ENCODE results near the gene SEC31B.
A peak's percentile ranks its signal among the peaks of the same experiment; 100 is the strongest.

SEC31B gene

DNA sequence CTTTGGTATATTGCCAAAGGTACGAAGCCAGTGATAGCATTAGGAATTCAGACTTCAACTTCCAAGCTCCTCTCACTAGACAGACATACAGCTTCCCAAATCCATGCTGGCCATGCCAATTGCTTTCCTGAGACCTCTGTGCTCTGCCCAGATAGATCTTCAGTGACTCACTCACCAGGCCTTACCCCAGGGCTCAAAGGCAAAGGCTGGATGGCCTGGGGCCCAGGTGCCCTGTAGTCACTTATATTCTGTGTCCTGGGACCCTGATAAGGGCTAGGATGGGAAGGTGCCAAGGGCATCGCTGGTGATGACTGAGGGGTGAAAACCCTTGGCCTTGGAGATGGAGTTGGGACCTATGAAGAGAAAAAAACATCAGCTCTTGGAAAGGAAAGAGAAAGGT is 29.1 kb downstream of the SEC31B start:
- DNase-seq (ENCODE audit: low read depth): no peak

DNA sequence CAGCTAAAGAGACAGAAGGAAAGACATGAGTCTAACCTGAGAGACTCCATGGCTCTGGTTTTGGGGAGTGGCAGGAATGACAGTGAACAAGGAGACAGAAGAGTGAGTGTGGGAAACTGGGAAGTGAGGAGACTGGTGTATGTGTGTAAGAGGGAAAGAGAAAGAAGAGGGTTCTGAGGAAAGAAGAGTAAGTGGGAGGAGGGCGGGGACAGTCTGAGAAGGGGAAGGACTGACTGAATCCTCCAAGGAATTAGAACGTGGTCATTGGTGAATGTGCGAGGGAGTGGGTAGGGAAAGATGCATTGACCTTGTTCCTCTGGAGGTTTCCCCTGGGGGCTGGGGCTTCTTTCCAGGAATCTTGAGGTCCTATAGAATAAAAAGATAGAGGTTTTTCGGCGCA is 30.3 kb downstream of the SEC31B start:
- no peak for DNase-seq (ENCODE audit: low read depth)

DNA sequence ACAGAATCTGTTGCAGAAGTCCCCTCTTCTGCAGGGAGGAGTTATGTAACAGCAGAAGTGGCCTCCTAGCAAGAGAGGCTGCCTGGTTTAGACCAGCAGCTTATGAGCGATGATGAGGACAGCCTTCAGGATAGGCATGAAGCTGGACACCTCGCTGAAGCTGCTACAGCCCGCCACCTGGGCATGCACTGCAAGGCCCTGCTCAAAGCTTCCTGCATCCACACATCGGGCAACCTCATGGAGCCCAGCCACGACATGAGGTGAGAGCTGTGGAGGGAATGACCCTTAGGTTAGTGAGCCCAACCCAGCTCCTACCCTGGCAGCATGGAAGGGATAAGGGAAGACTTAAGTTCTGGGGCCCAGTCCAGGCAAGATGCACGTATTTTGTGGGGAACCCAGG is 32.1 kb downstream of the SEC31B start:
- no peak for DNase-seq (ENCODE audit: low read depth)

DNA sequence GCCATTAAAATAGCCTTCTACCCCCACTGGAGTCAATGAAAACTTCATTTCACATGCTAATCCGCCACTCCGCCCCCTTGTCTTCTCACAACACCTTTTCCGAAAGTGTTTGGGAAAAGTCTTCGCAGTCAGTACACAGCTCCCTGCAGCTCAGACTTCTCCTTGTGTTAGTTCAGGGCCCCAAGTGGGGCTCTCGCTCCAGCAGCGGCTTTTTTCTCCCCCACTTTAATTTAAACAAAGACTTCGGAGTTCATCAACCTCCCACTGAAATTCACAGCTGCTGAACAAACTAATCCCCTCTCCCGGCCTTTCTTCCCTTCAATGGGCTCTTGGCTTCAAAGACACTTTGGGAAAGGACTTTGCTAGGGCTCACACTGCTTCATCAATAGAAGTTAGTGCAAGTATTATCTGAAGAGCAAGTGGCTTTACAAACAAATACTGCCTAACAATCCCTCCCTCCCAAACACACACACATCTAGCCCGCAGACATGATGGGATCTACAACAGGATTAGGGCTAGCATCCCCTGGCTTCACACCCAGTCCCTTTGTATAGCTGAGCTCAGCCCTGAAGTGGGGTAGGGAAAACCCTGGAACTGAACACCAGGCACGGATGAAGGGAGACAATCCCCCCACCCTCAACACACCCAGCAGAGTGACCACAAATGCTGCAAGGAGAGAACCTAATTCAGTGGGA is 33.7 kb downstream of the SEC31B start:
- no peak for DNase-seq (ENCODE audit: low read depth)

DNA sequence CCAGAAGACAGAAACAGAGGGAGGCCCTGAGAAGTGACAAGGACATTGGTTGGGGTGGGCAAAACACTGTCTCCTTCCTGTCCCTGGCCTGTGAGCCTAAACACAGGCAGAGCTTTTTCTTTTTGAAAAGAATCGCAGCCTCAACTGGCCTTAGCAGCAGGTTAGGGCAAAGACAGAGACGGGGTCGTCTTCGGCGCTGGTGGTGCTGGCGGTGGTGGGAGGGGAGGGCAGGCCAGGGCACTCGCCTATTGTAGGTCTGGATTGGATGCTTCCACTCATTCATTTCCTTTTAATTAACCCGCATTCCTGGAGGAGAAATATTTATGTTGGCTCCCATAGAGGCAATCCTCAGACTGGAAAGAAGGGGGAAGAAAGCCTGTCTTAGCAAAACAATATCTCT is 34.3 kb downstream of the SEC31B start:
- DNase-seq (ENCODE audit: low read depth): no peak

DNA sequence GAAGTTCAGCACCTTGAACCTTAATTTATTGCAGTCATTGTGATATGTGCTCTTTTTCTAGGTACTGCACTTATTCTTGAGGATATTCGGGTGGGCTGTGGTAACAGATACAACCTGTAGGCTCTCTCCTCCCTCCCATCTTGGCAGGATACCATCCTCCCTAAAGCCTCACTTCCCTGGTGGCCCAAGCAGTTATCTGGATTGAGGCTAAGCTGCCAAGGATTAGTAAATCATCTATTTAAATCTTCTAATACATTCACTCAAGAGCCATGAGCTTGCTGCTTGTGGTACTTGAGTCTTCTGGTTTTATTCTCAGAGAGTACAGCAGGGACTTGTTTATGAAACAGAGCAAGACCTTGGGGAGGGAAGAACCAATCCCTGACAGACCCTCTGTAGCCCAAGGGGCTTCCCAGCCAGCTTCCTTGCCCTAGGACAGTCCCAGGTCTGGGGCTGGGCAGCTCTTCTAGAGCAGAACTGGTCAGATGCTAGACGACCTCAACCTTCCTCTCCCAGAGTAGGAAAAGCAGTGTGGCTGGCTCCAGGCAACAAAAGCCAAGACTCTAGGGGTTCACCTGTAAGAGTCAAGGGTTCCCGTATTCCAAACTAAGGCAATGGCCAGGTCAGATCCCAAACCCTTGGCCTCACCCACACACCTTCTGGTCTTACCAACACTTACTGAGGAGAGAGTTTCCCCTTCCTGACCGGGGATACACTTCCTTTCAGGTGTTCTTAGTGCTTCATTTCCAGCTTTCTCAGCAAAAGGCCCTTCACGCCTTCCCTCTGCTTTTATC is 35.6 kb downstream of the SEC31B start:
- no peak for DNase-seq (ENCODE audit: low read depth)

DNA sequence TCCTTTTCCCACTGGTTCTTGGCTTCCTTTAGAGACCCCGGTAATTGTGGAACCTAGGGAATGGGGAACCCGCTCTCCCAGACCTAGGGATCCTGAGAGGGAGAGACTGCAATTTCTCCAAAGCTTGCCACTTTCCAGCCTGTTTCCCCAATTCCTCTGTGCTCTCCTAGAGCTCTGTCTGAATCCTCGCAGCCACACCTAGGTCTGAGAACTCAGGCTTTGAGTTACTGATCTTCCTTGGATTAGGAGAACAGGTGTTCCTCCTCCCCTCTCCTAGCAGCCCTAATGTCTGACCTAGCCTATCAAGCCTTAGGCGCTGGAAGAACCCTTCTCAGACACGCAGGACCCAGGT is 36.9 kb downstream of the SEC31B start:
- DNase-seq (ENCODE audit: low read depth): no peak

DNA sequence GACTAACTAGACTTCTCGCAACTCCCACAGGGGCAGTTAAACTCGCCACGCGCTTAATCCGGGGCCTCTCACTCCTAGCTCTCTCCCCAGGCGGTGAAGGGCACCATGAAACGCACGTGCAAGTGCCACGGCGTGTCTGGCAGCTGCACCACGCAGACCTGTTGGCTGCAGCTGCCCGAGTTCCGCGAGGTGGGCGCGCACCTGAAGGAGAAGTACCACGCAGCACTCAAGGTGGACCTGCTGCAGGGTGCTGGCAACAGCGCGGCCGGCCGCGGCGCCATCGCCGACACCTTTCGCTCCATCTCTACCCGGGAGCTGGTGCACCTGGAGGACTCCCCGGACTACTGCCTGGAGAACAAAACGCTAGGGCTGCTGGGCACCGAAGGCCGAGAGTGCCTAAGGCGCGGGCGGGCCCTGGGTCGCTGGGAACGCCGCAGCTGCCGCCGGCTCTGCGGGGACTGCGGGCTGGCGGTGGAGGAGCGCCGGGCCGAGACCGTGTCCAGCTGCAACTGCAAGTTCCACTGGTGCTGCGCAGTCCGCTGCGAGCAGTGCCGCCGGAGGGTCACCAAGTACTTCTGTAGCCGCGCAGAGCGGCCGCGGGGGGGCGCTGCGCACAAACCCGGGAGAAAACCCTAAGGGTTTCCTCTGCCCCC is 37.4 kb downstream of the SEC31B start:
- peak; percentile 77 for DNase-seq (ENCODE audit: low read depth)

DNA sequence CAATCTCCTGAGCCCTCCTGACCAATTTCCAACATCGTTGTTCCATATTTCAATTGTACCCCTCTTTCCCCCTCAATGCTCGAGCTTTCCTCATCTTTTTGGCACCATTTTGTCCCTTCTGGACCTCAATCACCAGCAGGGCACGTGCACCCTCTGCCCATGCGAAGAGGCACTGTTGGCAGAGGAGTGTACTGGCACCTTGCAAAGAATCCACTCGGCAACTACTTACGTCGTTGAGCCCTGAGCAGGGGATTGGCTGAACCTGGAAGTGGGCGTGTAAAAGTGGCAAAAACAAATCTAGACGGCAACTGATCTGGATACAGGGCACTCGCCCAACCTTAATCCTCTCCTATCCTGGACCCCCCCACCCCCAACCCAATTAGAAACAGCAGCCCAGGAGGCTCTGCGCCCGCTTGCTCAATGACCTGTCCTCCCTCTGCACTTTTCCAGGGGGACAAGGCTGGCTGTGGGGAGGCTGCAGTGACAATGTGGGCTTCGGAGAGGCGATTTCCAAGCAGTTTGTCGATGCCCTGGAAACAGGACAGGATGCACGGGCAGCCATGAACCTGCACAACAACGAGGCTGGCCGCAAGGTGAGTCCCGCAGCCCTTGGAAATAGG is 38.1 kb downstream of the SEC31B start:
- DNase-seq (ENCODE audit: low read depth): peak; percentile 79

DNA sequence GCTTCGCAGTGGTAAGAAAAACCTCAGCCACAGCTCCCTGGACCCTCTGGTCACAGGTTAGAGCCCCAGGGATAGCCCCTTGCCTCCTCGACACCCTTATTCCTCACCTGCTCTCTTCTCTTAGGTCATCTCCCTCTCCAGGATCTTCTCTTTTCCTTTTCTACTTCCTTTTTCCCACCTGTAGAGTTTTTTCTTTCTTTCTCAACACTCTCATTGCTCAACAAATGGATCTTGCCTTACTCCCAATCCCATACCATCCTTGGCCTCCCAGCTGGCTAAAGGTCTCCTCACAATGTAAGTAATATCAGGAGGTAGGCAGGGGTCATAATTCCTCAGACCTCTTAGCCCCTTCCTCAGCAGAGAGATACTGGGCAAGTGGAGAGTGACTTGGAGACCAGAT is 39.7 kb downstream of the SEC31B start:
- no peak for DNase-seq (ENCODE audit: low read depth)

DNA sequence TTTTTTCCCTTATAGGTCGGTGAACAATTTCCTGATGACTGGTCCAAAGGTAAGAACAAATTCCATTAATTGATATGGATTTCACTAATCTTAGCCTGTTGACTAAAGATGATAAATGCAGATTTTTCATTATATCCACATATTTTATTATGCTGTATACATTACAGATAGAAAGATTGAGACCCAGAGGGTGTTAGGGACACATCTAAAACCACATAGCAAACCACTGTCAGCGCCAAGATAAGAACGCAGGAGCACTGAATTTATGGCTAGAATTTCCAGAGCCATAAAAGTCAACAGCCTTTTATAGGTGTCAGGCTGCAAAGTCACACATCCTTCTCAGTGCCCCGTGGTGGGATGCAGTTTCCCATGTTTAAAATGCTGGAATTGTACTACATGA is 40.6 kb downstream of the SEC31B start:
- no peak for DNase-seq (ENCODE audit: low read depth)

DNA sequence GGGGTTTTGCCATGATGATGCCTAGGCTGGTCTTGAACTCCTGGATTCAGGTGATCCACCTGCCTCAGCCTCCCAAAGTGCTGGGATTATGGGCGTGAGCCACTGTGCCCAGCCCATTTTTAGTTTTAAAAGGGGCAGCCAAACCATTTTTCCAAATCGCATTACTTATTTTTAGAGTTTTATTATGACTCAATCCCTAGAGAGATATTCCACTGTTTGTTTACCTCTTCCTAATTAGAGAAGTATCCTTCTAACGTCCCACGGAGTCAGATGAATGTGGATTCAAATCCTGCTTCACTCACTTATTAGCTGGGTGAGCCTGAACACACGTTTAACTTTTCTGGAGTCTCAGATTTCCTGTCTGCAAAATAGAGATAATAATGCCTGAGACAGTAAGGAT is 41.7 kb downstream of the SEC31B start:
- DNase-seq (ENCODE audit: low read depth): no peak

DNA sequence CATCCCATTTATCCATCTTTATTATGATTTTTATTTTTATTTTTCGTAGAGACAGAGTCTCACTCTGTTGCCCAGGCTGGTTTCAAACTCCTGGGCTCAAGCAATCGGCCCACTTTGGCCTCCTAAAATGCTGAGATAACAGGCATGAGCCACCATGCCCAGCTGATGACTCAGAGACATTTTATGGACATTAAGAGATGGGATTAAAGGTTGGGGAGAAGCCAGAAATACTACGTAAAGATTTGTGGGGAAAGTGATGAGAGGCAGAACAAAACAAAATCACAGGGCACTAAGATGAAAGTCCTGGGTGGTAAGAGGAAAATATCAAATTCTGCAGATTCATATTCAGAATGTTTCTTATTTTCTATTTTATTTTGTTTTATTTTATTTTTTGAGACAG is 49.3 kb downstream of the SEC31B start:
- DNase-seq (ENCODE audit: low read depth): peak; percentile 29

DNA sequence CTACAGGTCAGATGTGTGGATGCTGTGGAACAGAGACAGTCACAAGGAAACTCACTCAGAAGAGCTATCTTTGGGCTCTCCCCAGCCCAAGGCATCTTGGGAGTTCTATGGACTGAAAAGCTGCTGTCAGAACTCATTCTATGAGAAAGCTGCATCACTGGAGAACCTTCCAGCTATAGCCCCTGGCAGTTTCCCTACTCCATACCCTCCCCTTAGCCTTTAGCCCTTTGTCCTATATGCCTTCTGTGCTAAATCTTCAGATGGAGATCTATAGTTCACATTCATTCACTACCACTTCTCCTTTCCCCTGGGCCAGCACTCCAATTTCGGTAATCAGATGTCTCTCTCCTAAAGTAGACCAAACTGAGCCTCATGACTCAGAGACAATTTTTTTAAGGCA is 49.9 kb downstream of the SEC31B start:
- no peak for DNase-seq (ENCODE audit: low read depth)

DNA sequence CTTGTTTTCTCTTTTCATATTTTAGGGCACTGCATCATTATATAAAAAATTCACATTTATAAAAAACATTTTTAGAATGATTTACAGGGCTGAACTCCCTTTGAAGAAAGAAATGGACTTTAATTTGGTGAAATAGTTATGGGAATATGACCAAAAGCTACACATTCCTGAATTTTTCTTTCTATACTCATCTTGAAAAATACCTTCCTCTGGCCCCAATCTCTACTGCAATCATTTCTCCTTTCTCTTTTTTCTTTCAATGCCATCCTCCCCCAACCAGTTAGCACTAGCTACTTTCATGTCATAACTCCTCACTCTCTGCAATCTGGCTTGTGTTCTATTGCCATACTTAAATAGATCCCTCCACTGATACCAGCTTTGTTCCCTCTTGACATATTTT is 50.7 kb downstream of the SEC31B start:
- DNase-seq (ENCODE audit: low read depth): no peak

DNA sequence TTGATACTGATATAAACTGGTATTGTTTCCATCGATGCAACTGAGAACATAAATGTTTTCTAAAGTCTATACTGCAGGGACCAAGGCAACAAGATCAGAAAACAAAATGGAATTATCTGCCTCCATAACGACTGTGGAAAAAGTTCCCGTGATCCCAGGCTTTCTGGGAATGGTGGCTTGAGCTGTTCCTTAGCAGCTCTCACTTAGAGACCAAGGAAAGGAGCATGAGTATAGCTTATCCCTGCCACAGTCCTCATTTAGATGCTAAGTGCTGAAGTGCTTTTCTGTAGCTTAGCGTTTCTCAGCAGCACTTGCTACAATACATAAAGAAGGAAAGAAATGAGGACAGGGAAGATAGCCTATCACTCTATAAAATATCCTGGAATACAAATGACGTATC is 51.3 kb downstream of the SEC31B start:
- no peak for DNase-seq (ENCODE audit: low read depth)

DNA sequence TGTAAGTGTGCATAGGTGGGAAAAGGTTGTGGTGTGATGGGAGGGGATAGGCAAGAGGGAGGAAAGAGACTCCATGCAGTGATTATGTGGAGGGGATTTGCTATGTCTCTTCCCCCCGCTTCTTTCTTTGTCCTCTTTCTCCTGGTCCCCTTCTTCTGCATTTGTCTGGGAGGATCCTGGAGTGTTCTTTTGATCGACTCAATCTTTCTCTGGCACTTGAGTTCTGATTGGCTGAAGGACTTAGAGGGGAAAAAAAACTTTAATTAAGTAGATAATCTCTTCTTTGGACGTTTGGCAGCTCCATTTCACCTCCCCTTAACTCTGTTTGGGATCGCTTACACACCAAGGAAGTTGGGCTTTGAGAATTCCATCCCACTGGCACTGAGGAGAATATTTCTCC is 57.0 kb downstream of the SEC31B start, which contains the start of gene WNT8B:
TSS of gene WNT8B (plus strand) at position 301 of the 400 bp plus-strand sequence. CDS start 160 bp downstream, outside the sequence.
- DNase-seq (ENCODE audit: low read depth): no peak

DNA sequence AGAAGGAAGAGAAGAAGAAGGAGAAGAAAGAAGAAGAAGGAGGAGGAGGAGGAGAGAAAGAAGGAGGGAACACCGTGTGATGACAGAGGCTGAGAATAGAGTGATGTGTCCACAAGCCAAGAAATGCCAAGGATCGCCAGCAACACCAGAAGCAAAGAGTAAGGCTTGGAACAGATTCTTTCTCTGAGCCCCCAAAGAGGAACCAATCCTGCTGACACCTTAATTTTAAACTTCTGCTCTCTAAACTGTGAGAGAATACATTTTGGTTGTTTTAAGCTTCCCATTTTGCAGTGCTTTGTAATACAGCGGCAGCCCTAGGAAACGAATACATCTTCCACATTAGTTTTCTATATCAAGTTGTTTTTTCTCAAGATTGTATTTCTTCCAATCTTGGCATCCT is 70.7 kb downstream of the SEC31B start:
- no peak for DNase-seq (ENCODE audit: low read depth)

DNA sequence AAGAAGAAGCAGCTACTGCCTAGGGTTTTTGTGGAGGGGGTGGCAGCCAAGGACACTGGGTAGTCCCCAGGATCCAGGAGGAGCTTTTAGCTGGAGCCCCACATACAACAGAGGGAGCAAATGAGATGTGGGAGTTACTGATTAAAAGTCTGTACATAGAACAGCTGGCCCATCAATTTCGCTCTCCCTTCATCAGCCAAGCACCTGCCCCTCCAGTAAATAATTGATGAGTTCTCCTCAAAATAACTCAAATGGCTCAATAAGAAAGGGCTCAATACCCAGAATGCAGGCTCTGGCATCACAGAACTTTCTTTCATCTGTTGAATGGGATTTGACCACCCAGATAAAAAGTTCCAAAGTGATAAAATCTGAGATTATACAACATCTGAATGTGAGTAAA is 72.0 kb downstream of the SEC31B start:
- DNase-seq (ENCODE audit: low read depth): no peak

DNA sequence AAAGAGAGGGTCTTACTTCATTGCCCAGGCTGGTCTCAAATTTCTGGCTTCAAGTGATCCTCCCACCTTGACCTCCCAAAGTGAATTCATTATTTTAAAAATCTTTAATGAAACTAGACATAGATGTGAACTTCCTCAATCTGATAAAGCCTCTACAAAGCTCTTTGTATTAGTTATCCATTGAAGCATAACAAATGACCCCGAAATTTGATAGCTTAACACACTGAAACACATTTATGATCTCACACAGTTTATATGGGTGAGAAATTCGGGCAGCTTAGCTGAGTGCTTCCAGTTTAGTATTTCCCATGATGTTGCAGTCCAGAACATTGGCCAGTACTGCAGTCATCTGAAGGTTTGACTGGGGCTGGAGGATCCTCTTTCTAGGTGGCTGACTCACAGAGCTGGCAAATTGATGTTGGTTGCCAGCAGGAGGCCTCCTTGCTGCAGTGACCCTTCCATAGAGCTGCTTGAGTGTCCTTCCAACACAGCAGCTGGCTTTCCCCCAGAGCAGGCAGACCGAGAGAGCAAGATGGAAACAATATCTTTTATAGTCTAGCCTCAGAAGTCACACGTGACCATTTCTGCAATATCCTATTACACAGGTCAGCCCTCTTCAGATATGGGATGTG is 73.4 kb downstream of the SEC31B start:
- DNase-seq (ENCODE audit: low read depth): no peak

DNA sequence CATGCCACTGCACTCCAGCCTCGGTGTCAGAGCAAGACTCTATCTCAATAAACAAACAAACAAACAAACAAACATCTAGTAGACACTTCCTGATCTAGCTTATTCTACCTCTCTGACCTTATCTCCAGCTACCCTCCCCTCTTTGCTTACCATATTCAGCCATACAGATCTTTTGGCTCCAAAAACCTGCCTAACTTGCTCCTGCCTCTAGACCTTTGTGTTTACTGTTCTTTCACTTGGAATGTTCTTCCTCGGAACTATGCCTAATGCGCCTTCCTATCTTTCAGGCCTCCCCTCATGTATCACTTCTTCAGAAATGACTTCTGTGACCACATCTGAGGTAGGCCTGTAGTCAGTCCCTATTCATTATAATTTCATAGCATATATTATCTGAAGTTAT is 77.1 kb downstream of the SEC31B start:
- no peak for DNase-seq (ENCODE audit: low read depth)

DNA sequence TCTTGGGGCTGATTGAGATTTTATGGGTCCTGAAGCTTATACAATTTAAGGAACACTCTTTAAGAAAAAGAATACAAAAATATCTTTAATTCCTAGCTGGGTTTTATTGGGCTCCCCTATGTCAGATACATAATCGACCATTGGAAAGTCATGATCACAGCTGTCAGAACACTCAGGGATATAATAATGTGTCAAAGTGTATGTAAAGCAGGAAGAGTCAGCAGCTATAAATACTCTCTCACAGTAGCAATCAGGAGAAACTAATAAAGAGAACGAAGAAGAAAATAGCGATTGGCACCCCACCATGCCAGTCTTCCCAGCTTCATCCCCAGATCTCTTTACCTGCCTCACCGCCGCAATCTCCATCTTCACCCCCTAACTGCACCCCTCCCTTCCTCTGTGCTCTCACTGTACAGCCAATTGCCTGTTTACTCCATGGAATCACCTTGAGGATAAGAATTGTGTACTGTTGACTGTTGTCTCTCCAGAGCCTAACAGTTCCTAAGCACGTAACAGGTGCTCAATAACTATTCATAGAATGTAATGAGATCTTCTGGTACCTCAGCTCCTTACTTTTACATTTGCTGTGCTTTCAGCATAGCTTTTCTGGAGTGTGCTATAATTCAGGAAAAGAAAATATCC is 80.9 kb downstream of the SEC31B start:
- DNase-seq (ENCODE audit: low read depth): no peak

All from iris pigment epithelial cell (primary cell).